Stimulated activated naive B cell treated with anti-CD40 and anti-IgM and Interleukin-4, amounts not matched to agents 10 μg/mL and 1 μg/mL and 100 μg/mL, for 72 hours (primary cell): ENCODE measurements around the gene PHC2.

ENCODE experiments used
- ATAC-seq, 2 donors: fragments of 150-1000 bp; cut with Tn5 transposase; replicated peaks; 2 replicates each; pipeline ENCODE4 v1.10.0; 2021; ENCODE audit warnings: moderate library complexity in 1 of 2
- DNase-seq: peaks from one replicate; pipeline ENCODE4 v3.0.0; 2021
- H3K27ac Mint-ChIP-seq: one replicate; pipeline ENCODE4 v1.8.0; 2022; ENCODE audit warnings: mild to moderate bottlenecking, mixed read lengths
- H3K27me3 Mint-ChIP-seq, 2 donors: one replicate each; pipeline ENCODE4 v1.8.0; 2022; ENCODE audit warnings: mixed read lengths in 2 of 2
- H3K36me3 Mint-ChIP-seq, 2 donors: one replicate each; pipeline ENCODE4 v1.8.0; 2022; ENCODE audit warnings: mixed read lengths in 2 of 2, mild to moderate bottlenecking in 1 of 2
- H3K4me1 Mint-ChIP-seq, 2 donors: one replicate each; pipeline ENCODE4 v1.8.0; 2022; ENCODE audit warnings: mixed read lengths in 2 of 2, mild to moderate bottlenecking in 1 of 2
- H3K4me3 Mint-ChIP-seq, 2 donors: one replicate each; pipeline ENCODE4 v1.8.0; 2022; ENCODE audit warnings: mild to moderate bottlenecking in 2 of 2, mixed read lengths in 2 of 2, moderate library complexity in 1 of 2
- H3K9me3 Mint-ChIP-seq, 2 donors: one replicate each; pipeline ENCODE4 v1.8.0; 2022; ENCODE audit warnings: mixed read lengths in 2 of 2, mild to moderate bottlenecking in 1 of 2

The PHC2 gene

DNA sequence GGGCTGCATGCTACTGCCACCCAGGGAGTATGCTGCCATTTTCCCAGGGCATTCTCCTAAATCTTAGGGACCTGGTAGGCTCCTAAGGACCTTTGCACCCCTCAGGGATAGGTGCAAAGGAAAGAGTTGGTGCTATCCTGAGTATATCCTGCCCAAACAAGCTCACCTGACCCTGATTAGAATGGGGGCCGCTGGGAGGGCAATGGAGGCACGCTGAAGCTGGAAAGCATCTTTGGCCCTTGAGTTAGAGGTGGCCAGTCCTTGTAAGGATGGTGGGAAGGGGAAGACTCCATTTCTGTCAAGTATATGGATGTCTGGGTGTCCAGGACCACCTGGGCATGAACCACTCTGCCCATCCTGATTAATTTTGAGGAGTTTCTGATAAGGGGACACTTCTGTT, 61.1 kb downstream of the PHC2 start:
- Mint-ChIP-seq H3K9me3 (no peaks in the 10 kb centered on the region), H3K27ac (no peak overlapping the region), H3K27me3 (peaks cover 17 to 29% of the 10 kb centered on the region in 2 donors), H3K4me1 (peaks cover 2 to 11% of the 10 kb centered on the region in 2 donors), H3K36me3 (no peaks in the 10 kb centered on the region), H3K4me3 (no peak overlapping the region)
- ATAC-seq (no peak), DNase-seq (no peak)

DNA sequence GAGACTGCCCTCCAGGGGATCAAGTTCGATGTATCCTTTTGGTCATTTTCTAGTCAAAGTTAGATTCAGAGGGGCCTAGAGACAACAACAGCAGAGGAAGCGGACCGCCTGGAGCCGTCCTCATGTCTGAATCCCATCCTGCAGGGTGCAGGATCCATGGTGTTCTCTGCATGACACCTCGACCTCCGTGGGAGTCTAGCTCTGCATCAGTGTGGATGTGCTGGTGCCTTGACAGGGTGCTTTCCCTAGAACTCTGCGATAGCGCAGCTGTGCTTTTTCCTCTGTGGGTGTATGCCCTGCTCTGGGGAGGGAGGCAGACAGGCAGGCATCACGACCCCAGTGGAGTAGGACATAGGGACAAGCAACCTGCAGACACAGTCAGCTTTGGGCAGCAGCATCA, 61.8 kb downstream of the PHC2 start:
- Mint-ChIP-seq H3K27ac (no peak overlapping the region), H3K4me3 (no peak overlapping the region), H3K4me1 (peaks cover 3 to 11% of the 10 kb centered on the region in 2 donors), H3K27me3 (peaks cover 17 to 29% of the 10 kb centered on the region in 2 donors), H3K9me3 (no peaks in the 10 kb centered on the region), H3K36me3 (no peaks in the 10 kb centered on the region)
- ATAC-seq (no peak), DNase-seq (no peak)

DNA sequence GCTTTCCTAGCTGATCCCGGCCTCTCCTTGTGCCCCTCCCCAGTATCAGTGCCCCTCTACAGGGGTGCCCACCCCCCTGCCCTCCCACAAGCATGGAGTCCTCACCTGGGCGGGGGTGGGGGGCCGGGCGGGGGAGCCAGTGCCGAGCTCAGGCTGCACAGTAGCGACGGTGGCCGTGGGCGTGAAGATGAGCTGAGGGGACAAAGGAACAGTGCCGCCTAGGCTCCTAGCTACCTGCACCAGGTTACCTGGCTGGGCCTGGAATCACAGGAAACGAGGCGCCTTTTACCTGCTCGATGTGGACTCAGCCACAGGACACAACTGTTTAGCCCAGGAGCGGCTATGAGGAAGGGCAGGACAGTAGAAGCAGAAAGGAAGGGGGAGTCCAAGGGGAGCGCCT, 62.5 kb downstream of the PHC2 start:
- Mint-ChIP-seq H3K4me1 (peaks cover 3 to 11% of the 10 kb centered on the region in 2 donors), H3K9me3 (no peaks in the 10 kb centered on the region), H3K27me3 (peaks cover 17 to 29% of the 10 kb centered on the region in 2 donors), H3K36me3 (no peaks in the 10 kb centered on the region), H3K4me3 (no peak overlapping the region), H3K27ac (no peak overlapping the region)
- ATAC-seq (no peak), DNase-seq (no peak)

DNA sequence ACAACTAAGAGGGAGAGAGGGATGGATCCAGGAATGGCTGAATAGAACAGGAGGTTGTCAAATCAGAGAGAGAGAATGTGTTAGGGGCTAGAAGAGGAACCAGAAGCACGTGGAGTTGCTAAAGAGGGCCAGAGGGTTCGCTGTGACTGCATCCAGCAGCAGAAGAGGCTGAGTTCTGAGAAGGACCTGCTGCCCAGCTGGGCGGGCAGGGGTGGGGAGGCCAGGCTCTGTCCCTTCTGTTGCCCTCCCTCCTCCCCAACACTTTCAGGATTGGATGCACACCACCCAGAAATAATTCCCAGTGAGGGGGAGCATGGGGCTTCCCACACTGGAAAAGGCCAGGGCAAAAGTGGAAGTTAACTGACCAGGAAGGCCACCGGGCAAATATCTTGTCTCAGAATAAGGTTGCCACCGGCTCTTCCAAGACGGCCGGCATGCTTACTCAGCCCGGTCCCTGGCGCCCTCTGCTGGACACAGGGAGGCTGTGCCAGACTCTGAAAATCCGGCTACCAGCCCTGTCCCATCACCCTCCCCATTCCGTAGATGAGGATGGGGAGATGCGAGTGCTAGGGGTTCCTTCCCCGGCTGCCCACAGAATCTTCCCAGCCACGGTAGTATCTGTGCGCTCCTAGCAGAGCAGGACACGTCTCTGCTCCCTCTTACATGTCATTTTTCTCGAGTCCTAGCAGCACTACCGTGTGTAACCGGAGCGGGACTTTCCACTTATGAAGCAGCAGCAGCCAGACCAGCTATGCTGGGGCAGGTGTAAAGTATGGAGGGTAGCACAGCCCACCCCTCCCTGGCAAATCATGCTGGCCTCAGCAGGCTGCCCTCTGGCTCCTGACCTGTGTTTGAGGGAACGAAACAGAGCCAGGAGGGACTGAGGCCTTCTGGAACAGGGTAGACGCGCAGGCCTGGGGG, 63.1 kb downstream of the PHC2 start:
- DNase-seq (peak; percentile 65), ATAC-seq (peak; percentile 95 to 97)
- Mint-ChIP-seq H3K4me1 (peaks cover 3 to 11% of the 10 kb centered on the region in 2 donors), H3K4me3 (no peak overlapping the region), H3K27ac (peak overlapping the region; percentile 4), H3K9me3 (no peaks in the 10 kb centered on the region), H3K36me3 (no peaks in the 10 kb centered on the region), H3K27me3 (peaks cover 17 to 28% of the 10 kb centered on the region in 2 donors)

DNA sequence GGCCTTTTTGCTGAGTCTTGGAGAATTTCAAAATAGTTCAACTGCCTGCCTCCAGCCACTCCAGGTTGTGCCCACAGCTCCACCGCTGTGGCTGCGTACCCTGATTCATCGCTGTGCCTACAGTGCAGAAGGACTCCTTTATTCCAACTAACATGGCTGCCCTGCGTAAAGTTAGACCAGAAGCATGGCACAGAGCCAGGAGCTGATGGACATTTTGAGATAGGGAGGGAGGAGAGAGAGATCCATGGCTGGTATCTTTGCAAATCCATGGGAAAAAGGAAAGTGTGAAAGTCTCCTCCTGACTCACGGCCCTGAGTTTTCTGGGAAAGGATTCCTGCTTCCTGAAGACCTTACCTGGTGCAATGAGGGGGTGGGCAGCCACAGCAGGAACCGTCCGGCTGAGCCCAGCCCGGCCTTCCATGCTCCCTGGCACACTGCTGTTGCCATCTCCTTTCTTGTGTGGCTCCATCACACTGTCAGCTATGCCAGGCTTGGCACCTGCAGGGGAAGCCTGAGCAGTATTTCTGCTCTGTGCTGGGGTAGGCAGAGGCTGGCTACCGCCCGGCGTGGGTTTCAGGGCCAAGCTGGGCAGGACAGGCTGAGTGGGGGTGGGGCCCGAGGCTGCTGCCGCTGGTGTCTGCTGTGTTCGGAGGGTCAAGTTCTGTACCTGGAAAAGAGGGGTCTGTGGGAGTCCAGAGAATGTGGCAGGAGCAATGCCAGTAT, 64.0 kb downstream of the PHC2 start:
- Mint-ChIP-seq H3K36me3 (no peaks in the 10 kb centered on the region), H3K9me3 (no peaks in the 10 kb centered on the region), H3K4me3 (no peak overlapping the region), H3K27ac (peak overlapping the region; percentile 4), H3K4me1 (peaks cover 3 to 11% of the 10 kb centered on the region in 2 donors), H3K27me3 (peaks cover 11 to 23% of the 10 kb centered on the region in 2 donors)
- DNase-seq (no peak), ATAC-seq (no peak)

DNA sequence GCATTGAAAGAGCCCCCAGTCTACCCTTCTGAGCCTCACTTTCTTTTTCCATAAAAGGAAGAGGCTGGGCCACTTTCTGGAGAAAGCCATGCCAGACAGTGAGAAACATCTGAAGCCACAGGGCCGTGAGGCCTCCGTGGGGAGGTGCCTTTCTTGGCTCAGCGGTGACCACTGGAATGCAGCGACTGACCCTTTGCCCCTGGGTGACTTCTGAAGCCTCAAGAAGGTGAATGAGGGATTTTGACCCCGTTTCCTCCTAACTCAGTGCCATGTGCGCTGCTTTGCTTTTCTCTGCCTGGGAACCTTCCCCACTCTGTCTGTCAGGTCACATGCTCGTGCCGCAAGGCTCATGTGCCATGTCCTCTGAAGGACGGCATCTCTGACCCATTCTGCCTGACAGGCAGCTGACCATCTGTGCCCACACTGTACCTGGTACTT, 65.3 kb downstream of the PHC2 start:
- no peaks in the 10 kb centered on the region for H3K9me3 Mint-ChIP-seq
- no peaks in the 10 kb centered on the region for H3K36me3 Mint-ChIP-seq
- H3K27me3 Mint-ChIP-seq, result peaks cover 10 to 23% of the 10 kb centered on the region in 2 donors
- H3K27ac Mint-ChIP-seq, result no peak overlapping the region
- DNase-seq (no peak), ATAC-seq (no peak)
- no peak overlapping the region for H3K4me3 Mint-ChIP-seq
- peaks cover 6 to 16% of the 10 kb centered on the region in 2 donors for H3K4me1 Mint-ChIP-seq

DNA sequence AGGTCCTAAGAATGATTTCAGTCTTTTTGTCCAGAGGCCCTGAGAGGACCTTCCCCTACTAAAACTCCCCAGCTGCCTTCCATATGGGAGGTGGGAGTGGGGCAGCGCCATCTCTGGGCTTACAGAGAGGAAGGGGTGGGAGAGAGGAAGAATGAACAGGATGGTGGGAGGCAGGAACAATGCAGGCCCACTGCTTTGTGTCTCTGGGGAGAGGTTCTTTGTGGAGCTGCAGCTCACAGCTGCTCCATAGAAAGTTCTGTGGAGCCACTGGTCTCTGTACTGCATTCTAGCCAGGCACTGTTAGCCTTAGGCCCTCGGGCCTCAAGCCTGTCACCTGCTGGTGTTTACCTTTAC, 66.4 kb downstream of the PHC2 start:
- DNase-seq (no peak), ATAC-seq (no peak)
- no peak overlapping the region for H3K27ac Mint-ChIP-seq
- peaks cover 9 to 16% of the 10 kb centered on the region in 2 donors for H3K4me1 Mint-ChIP-seq
- H3K4me3 Mint-ChIP-seq, result no peak overlapping the region
- peaks cover 10 to 18% of the 10 kb centered on the region in 2 donors for H3K27me3 Mint-ChIP-seq
- no peaks in the 10 kb centered on the region for H3K9me3 Mint-ChIP-seq
- no peaks in the 10 kb centered on the region for H3K36me3 Mint-ChIP-seq

DNA sequence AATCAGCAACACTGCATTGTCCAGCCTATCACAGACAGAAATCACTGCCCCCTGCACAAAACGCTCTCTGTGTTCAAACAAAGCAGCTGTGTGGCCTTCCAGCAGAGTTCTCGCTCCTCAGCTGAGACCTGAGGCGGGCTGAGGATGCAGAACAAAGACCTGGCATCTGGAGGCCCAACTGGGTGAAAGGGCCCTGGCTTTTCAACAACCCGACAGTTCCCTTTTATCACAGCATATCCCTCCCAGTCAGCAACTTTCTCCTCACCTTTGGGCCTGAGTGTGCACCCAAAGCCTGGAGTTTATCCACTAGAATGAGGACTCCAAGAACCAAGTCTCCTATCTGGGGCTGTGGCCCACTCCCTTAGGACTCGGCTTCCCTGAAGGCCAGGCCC, 67.4 kb downstream of the PHC2 start:
- H3K27ac Mint-ChIP-seq, result no peak overlapping the region
- ATAC-seq (no peak), DNase-seq (no peak)
- H3K4me3 Mint-ChIP-seq, result no peak overlapping the region
- peaks cover 4 to 12% of the 10 kb centered on the region in 2 donors for H3K27me3 Mint-ChIP-seq
- peaks cover 12 to 16% of the 10 kb centered on the region in 2 donors for H3K4me1 Mint-ChIP-seq
- no peaks in the 10 kb centered on the region for H3K36me3 Mint-ChIP-seq
- H3K9me3 Mint-ChIP-seq, result no peaks in the 10 kb centered on the region

DNA sequence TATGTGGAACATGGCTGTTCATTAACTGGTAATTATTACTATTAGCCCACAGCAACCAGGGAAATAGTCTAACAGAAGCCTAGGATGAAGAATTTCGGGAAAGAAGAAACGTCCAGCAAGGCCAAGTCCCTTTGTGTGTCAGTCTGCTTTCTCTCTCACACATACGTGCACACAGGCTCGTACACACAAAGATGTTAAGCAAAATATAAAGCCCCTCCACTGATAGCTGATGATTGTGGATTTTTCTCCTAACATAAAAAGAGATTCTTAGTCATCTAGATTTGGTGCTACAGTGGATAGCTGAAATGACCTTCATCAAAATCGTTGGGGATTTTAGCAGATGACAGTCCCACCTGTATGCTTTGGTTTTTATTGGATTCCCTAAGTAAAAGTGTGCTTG, 67.9 kb downstream of the PHC2 start:
- Mint-ChIP-seq H3K9me3 (no peaks in the 10 kb centered on the region), H3K27ac (no peak overlapping the region), H3K4me1 (peaks cover 12 to 15% of the 10 kb centered on the region in 2 donors), H3K27me3 (peaks cover 4 to 12% of the 10 kb centered on the region in 2 donors), H3K4me3 (no peak overlapping the region), H3K36me3 (no peaks in the 10 kb centered on the region)
- ATAC-seq, result no peak
- no peak for DNase-seq

DNA sequence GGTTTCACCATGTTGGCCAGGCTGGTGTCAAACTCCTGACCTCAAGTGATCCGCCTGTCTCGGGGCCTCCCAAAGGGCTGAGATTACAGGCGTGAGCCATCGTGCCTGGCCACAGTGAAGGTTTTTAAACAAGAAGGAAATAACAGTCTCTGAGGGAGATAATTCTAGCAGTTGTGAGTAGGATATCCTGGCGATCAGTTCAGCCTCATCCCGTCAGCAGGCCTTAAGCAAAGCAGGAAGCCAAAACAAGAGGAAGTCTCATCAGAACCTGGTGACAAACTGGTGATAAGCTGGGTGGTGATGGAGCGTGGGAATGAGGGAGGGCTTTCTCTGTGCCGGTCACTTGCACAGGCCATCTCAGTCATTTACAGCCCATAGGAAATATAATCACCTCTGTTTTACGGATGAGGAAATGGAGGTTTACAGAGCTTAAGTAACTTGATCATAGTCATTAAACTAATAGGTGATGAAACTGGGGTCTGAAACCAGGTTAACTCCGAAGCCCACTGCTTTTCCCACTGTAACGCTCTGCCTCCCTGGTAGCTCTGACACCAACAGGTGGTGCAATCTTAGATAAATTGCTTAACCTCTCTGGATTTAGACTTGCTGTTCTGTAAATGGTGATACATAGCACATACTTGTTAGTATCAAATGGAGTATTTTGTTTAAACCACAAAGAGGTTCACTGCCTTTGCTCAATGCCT, 69.2 kb downstream of the PHC2 start:
- Mint-ChIP-seq H3K27ac (no peak overlapping the region), H3K27me3 (peaks cover 0 to 4% of the 10 kb centered on the region in 2 donors), H3K9me3 (no peaks in the 10 kb centered on the region), H3K4me1 (peaks cover 5 to 10% of the 10 kb centered on the region in 2 donors), H3K4me3 (no peak overlapping the region), H3K36me3 (no peaks in the 10 kb centered on the region)
- DNase-seq, result no peak
- no peak for ATAC-seq

DNA sequence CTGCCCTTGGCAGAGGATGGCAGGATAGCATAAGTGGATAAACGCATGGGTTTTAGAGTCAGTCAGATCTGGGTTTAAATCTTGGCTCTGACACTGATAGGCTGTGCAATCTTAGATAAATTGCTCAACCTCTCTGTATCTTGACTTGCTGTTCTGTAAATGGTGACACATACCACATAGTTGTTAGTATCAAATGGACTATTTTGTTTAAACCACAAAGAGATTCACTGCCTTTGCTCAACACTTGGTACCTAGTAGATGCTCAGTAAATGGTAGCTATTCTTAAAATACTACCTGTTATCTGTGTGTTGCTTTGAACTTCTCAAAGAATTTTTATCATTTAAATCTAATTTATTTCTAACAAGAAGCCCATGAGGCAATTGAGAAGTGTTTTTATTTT, 70.5 kb downstream of the PHC2 start:
- Mint-ChIP-seq H3K4me3 (no peak overlapping the region), H3K27me3 (peaks cover 0 to 4% of the 10 kb centered on the region in 2 donors), H3K36me3 (no peaks in the 10 kb centered on the region), H3K9me3 (no peaks in the 10 kb centered on the region), H3K27ac (no peak overlapping the region), H3K4me1 (peaks cover 5 to 10% of the 10 kb centered on the region in 2 donors)
- DNase-seq, result no peak
- ATAC-seq, result no peak

DNA sequence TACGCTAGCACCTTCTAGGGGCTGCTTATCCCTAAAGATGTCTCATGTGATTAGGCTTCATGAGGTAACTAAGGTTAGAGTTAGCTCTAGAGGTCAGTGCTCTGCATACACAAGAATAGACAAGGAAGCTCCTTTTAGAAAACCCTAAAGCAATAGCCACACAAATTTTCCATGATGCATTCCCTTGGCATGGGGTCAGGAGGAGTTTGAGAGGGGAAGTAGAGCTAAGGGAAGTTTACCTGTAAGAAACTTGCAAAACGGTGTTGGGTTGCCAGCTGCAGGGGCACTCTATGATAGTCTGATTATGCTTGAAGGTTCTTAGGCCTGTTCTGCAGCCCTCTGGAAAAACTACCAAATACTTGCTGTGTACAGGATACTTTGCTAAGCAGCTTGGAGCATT, 71.0 kb downstream of the PHC2 start:
- DNase-seq (no peak), ATAC-seq (no peak)
- Mint-ChIP-seq H3K9me3 (no peaks in the 10 kb centered on the region), H3K27ac (no peak overlapping the region), H3K36me3 (no peaks in the 10 kb centered on the region), H3K4me1 (peaks cover 5 to 10% of the 10 kb centered on the region in 2 donors), H3K27me3 (peaks cover 0 to 4% of the 10 kb centered on the region in 2 donors), H3K4me3 (no peak overlapping the region)

DNA sequence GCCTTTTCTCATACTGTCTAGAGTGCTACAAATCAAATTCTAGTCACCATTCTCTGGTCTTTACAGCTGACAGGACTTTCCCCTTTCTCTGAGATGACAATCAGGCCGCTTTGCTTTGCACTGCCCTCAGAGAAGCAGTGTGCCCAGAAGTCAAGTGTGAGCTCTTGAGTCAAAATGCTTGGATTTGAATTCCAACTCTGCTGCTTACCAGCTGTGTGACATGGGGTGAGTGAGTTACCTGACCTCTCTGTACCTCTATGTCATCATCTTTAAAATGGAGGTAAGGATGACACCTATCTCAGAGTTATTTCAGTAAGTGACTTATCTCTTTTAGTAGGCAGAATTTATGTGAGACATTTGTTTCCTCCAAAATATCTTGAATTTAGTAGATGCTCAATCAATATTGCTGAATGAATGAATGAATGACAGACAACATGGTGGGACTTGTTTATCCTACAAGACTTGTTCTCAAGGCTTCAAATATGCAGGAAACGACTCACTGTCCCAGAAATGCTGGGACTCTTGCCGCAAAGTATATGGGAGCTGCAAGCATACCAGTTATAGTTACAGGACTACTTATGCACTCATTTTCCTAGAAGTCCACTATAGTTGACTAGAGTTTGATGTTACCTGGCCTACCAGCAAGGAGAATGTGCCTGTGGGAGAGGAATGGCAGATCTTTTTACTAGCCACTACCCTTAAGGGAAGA, 71.9 kb downstream of the PHC2 start:
- no peak overlapping the region for H3K4me3 Mint-ChIP-seq

More for the DNA sequence above, 71.9 kb downstream of the PHC2 start:
- Mint-ChIP-seq H3K4me1 (peaks cover 5 to 9% of the 10 kb centered on the region in 2 donors), H3K36me3 (no peaks in the 10 kb centered on the region), H3K9me3 (no peaks in the 10 kb centered on the region), H3K27me3 (peaks cover 0 to 4% of the 10 kb centered on the region in 2 donors), H3K27ac (no peak overlapping the region)
- DNase-seq (no peak), ATAC-seq (no peak)
